Choroid plexus epithelial cell (primary cell): ENCODE data around the gene COL5A2.

ENCODE experiments used
- DNase-seq: peaks from one replicate; pipeline ENCODE4 v3.0.0-alpha.2; 2010; ENCODE audit warnings: low read depth
- H3K4me3 ChIP-seq: 2 replicates; pipeline ENCODE4 v1.5.1; 2011; ENCODE audit warnings: low read depth, mild to moderate bottlenecking, control low read depth, low read length, moderate library complexity
- CTCF ChIP-seq: conservative IDR thresholded peaks from 2 replicates; pipeline ENCODE4 v1.5.1; 2011; ENCODE audit warnings: low read depth, mild to moderate bottlenecking, control low read depth, inconsistent platforms, low read length, moderate library complexity

COL5A2 gene

GRCh38 chr2:189024901-189025618 lies 154.5 kb downstream of the COL5A2 start:
- peak; percentile 64 for TF ChIP-seq CTCF
- peak; percentile 35 for DNase-seq

GRCh38 chr2:189022492-189022891 lies 157.1 kb downstream of the COL5A2 start:
- peak; percentile 75 for DNase-seq
- TF ChIP-seq CTCF = no peak
- no peak overlapping the region for H3K4me3 ChIP-seq

More at GRCh38 chr2:189024901-189025618, 154.5 kb downstream of the COL5A2 start:
- H3K4me3 ChIP-seq = no peak overlapping the region

DNA sequence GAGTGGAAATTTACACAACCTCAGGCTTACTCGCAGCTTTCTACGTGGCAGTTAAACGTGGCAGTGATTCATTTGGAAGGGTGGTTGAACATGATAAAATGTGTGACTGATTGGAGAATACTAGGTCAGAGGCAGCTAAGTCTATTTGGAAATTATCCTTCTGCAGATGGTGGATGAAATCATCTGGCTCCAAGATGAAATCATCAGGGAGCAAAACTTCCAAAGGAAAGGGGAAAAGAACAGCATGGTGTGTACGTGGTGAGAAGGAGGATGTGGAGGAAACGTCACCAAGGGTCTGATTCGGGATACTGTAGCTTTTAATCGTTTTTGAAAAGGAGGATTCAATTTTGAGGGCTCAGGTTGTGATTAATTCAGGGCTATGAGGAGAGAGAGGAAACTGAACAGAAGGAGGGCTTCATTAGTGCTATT lies 157.5 kb downstream of the COL5A2 start:
- DNase-seq = peak; percentile 93
- TF ChIP-seq CTCF = no peak
- H3K4me3 ChIP-seq = no peak overlapping the region

DNA sequence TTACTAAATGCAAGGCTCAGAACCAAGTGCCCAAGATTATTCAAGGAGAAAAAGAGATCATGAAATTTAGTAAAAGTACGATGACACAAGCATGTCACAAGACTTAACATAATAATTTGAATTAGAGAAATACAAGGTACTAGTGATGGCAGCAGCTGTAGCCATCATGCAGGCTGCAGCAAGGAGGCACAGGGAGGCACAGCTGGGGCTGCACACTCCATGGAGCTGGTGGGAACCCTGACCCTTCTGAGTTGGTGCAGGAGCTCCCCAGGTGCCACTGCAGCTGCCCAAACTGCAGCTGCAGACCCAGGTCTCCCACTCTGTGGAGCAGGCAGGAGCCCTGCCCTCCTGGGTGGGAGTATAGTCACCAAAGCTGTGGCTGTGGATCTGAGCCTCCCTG lies 159.4 kb downstream of the COL5A2 start:
- no peak for TF ChIP-seq CTCF
- peak; percentile 14 for DNase-seq
- no peak overlapping the region for H3K4me3 ChIP-seq

- TF ChIP-seq CTCF = no peak
- no peak overlapping the region for H3K4me3 ChIP-seq
- peak; percentile 71 for DNase-seq
Observed at GRCh38 chr2:189018631-189019030, 160.9 kb downstream of the COL5A2 start.

DNA sequence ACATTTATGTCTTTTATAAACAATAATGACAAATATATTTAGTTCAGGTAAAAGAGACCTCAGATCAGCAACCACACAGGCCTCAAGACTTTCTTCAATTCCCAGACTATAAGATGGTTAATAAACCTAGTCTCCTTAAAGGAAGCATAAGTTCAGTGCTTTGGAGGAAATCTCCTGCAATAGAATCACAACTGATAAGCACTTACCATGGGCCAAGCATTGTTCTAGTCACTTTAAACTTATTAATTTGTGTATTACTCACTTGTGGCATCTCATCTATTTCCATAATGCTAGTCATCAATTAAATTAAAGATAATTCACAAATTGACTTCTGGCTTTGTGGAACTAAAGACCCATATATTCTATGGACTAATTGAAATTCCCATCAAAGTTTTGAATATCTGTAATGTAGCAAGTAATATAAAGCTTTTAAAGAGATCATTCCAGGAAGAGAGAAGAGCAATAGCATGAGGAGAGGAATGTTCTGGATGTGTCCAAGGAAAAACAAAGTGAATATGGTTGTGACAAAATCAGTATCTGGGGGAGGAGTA lies 163.2 kb downstream of the COL5A2 start:
- TF ChIP-seq CTCF = no peak
- DNase-seq = peak; percentile 30
- H3K4me3 ChIP-seq = no peak overlapping the region

DNA sequence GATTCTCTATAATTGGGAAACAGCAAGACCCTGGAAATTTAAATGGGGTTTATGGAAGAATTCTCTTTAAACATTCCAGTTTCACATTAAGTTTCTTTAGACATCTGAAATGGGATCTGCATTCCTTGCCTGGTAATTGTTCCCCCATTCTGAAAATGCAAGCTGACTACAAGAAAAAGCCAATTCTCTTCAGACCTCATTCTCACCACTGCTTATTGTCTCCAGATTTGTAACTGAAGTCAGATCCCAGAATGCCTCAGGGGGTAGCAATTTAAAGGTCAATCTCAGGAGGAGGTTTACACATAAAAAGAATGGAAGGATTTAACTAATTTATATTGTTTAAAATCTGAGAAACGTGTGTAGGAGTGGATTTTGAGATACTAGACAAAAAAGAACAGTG lies 164.2 kb downstream of the COL5A2 start:
- no peak for TF ChIP-seq CTCF
- H3K4me3 ChIP-seq = no peak overlapping the region
- DNase-seq = peak; percentile 43
